HG02938 (cell line): ENCODE data around the gene IFITM1.

Experiments used
- ATAC-seq: cut with Tn5 transposase; IDR thresholded peaks from one replicate; pipeline ENCODE4 v1.9.1; 2021; ENCODE audit warnings: mild to moderate bottlenecking, moderate library complexity; ENCODE audit not compliant: unreplicated experiment

The IFITM1 gene

DNA sequence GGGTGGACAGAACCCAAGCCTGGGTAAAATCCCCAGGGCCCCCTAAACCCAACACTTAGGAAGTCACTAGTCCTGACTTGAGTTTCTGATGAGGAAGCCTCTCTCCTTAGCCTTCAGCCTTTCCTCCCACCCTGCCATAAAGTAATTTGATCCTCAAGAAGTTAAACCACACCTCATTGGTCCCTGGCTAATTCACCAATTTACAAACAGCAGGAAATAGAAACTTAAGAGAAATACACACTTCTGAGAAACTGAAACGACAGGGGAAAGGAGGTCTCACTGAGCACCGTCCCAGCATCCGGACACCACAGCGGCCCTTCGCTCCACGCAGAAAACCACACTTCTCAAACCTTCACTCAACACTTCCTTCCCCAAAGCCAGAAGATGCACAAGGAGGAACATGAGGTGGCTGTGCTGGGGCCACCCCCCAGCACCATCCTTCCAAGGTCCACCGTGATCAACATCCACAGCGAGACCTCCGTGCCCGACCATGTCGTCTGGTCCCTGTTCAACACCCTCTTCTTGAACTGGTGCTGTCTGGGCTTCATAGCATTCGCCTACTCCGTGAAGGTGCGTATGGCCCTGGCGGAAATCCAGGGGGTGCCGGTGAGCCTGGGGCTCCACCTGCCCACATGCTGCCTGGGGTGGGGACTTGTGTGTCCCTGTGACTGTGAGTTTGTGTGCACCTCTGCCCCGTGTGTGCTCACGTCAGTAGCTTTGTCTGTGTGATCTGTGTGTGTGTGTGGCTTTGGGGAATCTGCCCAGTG lies at the start of gene IFITM1:
TSS of gene IFITM1 (plus strand) at position 254 of the 767 bp plus-strand sequence. CDS start at position 385, 131 bp downstream.
- no peak for ATAC-seq

DNA sequence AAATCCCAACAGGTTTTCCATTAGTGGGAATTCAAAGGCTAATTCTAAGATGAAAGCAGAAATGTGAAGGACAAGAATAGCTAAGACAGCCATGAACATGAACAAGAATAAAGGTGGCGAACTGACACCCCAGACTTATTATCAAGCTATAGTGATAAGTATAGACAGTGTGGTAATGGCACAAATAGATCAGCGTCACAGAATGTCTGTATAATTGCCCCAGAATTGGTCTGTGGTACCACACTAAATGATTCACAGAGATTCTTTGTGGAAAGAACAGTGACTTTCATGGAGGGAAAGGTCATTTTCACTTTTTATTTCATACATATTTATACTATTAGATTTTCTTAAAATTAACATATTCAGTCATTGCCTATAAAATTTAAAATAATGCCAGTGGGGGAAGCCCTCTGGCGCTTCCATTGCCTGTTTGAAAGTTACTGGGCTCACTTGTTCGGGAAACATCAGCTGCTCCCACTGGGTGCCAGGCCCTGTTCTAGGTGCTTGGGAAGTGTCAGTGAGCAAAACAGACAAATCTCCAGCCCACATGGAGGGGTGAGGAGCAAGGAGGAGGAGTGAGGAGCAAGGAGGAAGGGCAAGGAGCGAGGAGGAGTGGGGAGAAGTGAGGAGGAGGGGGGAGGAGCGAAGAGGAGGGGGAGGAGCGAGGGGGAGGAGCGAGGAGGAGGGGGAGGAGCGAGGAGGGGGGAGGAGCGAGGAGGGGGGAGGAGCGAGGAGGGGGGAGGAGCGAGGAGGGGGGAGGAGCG lies 47.0 kb upstream of the IFITM1 start:
- no peak for ATAC-seq

DNA sequence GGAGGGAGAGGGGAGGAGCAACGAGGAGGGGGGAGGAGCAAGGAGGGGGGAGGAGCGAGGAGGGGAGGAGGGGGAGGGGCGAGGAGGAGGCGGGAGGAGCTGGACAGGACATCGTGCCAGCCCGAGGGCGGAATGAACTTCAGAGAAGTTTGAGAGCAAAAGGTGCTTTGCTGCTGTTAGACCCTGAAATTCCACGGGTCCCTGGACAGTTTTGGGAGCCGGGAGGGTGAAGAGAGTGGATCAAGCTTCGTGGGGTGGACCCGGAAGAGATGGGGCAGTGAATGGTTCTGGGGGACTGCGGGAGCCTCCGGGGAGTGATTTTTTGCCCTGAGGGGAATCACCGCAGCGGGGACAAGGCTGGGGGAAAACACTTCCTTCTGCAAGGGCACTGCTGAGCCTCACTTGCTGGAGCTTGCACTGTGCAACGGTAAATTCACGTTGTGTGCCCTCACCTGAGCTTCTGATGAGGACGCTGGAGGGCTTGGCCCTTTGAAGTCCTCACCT lies 46.3 kb upstream of the IFITM1 start:
- no peak for ATAC-seq

DNA sequence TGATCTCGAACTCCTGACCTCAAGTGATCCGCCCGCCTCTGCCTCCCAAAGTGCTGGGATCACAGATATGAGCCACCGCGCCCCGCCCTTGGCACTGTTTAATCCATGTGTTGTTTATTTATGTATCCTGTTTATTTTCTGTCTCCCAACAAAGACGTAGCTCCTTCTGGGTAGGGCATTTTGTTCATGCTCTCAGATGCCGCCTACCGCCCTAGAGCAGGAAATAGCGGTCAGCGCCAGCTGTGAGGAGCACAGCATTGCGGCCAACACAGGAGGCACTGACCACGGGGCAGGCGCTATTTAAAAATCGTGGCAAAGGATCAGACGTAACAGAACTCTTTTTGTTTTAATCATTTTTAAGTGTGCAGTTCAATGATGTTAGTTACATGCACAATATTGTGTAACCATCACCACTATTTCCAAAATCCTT lies 45.1 kb upstream of the IFITM1 start:
- ATAC-seq = peak; percentile 37

DNA sequence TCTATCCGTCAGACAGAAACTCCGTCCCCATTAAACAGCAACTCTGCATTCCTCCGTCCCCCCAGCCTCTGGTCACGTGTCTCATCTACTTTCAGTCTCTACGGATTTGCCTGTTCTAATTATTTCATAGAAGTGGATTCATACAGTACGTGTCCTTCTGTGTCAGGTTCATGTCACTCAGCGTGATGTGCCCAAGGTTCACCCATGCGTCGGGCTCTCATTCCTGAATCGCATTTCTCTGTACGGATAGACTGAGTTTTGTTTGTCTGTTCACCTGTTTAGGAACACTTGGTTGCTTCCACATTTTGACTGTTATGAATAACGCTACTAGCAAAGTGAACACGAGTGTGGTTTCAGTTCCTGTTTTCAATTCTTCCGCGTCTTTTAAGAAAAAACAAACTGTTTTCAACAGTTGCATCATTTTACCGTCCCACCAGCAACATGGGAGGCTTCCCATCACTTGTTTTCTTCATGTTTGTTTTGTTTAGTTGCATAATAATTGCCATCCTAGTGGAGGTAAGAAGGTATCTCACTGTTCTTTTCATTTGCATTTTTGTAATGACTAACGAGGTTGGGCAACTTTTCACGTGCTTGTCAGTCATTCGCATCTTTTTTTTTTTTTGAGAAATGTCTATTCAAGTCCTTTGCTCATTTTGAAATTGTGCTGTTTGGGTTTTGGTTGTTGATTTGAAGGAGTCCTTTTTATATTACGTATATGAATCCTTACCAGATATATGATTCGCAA lies 44.5 kb upstream of the IFITM1 start:
- ATAC-seq = peak; percentile 77

DNA sequence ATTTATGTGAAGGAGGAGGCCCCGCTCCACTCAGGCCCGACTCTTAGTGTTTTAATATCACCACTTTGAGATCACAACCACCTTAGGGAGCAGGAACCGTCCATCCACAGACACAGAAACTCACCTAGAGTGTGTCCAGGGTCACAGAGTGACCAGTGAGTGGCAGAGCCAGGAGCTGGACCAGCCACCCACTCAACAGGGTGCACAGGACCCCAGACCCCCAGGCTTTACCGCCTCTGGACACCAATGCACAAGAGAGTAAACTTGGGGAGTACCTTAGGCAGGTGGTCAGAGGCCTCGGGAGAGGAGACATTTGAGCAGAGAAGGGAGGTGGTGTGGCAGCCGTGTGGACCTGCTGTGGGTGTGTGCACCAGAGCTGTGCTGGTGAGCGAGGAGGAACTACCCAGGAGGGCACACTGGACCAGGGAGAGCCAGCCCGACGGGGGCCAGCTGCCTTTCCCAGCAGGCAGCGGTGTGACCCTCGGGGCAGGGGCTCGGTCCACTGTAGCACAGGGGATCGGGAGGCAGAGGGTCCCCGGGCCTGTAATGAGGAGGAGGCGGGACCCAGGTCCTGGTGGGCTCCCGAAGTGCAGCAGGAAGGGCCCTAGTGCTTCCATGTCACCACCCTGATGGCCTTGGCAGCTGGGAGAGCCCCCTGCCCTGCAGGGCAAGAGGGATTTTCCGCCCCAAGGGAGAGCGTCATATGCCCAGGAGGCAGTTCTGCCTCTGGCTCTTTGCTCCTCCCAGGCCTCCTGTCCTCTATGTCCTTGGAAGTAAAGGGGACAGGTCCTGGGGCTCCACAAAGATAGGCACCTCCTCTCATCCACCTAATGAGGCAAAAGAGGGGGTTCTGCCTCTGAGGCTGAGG lies 43.2 kb upstream of the IFITM1 start:
- ATAC-seq = no peak

DNA sequence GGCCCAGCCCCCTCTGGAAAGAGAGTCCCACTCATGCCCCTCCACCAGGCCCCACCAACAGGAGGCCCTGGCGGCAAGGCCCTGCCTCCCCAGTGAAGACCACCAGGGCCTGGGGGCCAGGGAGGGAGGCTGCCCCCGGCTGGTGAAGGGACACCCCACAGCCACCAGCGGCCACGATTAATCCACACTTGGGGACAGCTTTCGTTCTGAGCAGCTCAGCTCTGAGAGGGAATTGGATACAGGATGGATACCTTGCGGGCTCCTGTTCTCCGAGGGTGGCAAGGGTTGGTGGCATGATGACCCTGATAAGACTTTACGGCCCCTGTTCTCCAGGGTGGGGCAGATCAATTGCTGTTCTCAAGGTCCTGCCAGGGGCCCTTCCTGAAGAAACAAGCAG lies 42.5 kb upstream of the IFITM1 start:
- ATAC-seq = no peak

DNA sequence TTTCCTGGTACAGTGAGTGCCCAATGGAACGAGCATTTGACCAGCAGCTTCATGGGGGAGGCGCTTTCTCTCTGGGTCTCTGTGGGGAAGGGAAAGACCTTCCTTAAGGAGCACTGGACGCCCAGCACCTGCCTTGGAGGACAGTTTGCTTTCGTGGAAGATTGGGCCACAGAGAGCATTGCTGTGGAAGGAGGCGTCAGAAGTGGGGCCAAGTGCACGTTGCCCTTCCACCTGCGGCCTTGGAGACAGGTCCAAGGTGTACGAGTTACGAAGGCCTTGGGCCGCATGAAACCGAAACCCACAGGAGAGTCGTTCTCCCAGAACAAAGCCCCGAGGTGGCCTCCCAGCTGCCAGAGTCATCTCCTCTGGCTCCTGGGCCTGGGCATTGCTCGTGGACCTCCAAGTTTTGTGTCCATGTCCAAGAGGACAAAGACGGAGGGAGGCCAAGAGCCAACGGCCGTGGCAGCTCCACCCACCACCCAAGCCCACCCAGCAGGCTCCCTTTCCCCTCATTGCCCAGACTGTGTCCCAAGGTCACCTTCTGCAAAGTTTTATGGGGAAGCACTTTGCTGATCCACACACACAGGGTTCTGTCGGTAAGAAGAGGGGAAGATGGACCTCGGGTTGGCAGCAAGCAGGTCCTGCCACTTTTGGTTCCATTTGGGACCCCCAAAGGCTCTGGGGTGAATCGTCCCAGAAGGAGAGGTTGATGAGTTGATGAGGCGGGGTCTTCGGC lies 41.5 kb upstream of the IFITM1 start:
- no peak for ATAC-seq

DNA sequence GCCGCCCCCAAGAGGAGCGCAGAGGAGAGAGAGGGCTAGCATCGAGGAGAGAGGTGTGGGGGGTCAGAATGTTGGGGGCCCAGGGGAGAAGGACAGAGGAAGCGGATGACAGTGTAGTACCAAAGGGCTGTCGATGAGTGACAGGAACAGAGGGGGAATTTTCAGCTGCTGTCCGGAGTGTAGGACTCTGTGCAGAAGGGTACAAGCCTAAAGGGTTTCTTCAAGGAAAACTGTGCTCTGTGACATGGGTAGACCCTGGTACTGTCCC lies 41.0 kb upstream of the IFITM1 start:
- ATAC-seq = no peak

DNA sequence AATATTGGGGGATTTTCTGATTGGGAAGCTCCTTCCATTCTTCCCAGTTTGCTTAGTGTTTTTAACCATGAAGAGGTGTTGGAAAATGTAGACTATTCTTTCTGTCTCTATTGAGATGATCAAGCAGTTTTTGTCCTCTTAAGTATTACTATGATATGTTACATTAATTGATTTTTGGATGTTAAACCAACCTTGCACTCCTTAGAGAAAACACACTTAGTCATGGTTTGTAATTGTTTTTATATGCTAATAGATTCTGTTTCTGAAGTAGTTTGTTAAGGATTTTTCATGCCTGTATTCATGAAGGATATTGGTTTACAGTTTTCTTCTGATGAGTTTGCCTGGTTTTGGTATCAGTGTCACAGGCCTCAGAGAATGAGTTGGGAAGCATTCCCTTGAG lies 37.6 kb upstream of the IFITM1 start:
- no peak for ATAC-seq

DNA sequence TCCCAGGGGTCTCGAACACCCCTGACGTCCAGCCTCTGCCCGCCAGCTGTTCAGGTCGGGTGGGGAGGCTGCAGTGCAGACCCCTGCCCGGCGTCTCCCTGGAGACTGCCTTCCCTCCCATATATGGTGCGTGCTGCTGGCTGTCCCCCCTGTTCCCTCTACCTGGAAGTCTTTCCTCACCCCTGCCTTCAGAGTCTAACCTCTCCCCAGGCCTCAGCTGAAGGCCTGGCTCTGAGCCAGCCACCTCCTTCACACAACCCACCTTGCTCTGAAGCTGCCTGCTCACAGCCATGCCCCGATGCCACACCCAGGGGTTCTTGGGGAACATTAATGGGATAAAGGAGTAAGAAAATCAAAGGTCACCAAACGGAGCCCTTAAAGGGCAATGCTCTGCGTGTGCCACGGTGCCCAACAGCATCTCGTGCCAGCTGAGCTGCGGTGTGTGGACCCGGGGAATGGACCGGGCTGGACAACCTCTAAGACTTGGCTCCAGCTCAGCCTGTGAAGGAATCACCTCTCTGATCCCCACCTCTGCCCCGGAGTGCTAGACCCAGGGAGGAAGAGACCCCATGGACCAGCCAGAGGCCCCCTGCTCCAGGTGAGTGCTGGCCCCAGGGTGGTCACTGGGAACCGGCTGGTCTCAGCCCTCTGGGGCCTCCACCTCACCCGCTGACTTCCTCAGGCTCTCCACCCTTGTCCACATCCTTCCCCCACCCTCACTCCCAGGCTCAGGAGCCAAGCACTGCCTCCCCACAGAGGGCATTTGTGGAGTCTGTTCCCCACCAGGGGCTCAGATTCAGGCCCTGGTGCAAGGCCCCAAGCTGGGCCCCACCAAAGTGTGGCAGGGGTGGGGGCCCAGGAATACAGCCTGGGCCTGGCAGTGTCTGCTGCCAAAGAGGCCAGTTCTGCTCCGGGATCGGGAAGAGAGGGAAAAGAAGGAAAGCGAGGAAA lies 35.6 kb upstream of the IFITM1 start, which contains the start of gene NLRP6:
TSS of gene NLRP6 (plus strand) at position 407 of the 951 bp plus-strand sequence. CDS start at position 570, 163 bp downstream.
- ATAC-seq = no peak

DNA sequence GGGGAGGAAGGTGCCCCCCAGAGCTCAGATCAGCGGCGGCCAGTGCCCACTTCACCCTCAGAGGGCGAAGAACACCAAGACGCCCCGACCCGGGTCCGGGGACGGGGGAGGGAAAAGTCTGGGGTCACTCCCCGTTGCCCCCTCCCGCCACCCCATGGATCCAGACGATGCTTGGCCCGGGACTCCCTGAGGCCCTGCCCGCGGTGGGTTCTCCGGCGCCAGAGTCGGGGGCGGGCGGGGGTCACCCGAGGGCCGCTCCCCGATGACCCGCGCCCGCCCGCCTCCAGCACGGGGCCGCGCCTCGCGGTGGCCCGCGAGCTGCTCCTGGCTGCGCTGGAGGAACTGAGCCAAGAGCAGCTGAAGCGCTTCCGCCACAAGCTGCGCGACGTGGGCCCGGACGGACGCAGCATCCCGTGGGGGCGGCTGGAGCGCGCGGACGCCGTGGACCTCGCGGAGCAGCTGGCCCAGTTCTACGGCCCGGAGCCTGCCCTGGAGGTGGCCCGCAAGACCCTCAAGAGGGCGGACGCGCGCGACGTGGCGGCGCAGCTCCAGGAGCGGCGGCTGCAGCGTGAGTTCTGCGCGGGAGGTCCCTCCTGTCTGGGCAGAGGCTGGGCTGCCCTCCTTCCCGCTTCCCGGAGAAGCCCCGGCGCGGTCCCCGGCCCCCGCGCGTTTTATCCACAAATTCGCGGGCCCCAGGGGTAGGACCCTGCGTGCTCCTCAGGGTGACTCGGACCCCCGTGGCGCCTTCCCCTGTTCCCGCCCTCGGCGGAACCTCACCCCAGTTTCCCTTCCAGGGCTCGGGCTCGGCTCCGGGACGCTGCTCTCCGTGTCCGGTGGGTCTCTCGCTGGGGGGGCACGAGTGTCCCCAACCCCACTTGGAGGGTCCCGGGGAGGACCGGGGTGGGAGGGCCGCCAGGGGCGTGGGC lies 34.5 kb upstream of the IFITM1 start:
- no peak for ATAC-seq

DNA sequence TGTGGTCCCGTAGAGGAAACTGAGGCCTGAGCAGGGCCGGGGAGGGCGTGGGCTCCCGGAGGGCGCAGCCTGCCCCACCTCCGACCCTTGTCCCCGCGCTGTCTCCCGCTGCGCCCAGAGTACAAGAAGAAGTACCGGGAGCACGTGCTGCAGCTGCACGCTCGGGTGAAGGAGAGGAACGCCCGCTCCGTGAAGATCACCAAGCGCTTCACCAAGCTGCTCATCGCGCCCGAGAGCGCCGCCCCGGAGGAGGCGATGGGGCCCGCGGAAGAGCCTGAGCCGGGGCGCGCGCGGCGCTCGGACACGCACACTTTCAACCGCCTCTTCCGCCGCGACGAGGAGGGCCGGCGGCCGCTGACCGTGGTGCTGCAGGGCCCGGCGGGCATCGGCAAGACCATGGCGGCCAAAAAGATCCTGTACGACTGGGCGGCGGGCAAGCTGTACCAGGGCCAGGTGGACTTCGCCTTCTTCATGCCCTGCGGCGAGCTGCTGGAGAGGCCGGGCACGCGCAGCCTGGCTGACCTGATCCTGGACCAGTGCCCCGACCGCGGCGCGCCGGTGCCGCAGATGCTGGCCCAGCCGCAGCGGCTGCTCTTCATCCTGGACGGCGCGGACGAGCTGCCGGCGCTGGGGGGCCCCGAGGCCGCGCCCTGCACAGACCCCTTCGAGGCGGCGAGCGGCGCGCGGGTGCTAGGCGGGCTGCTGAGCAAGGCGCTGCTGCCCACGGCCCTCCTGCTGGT lies 33.7 kb upstream of the IFITM1 start:
- ATAC-seq = no peak

DNA sequence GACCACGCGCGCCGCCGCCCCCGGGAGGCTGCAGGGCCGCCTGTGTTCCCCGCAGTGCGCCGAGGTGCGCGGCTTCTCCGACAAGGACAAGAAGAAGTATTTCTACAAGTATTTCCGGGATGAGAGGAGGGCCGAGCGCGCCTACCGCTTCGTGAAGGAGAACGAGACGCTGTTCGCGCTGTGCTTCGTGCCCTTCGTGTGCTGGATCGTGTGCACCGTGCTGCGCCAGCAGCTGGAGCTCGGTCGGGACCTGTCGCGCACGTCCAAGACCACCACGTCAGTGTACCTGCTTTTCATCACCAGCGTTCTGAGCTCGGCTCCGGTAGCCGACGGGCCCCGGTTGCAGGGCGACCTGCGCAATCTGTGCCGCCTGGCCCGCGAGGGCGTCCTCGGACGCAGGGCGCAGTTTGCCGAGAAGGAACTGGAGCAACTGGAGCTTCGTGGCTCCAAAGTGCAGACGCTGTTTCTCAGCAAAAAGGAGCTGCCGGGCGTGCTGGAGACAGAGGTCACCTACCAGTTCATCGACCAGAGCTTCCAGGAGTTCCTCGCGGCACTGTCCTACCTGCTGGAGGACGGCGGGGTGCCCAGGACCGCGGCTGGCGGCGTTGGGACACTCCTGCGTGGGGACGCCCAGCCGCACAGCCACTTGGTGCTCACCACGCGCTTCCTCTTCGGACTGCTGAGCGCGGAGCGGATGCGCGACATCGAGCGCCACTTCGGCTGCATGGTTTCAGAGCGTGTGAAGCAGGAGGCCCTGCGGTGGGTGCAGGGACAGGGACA lies 32.9 kb upstream of the IFITM1 start:
- no peak for ATAC-seq

DNA sequence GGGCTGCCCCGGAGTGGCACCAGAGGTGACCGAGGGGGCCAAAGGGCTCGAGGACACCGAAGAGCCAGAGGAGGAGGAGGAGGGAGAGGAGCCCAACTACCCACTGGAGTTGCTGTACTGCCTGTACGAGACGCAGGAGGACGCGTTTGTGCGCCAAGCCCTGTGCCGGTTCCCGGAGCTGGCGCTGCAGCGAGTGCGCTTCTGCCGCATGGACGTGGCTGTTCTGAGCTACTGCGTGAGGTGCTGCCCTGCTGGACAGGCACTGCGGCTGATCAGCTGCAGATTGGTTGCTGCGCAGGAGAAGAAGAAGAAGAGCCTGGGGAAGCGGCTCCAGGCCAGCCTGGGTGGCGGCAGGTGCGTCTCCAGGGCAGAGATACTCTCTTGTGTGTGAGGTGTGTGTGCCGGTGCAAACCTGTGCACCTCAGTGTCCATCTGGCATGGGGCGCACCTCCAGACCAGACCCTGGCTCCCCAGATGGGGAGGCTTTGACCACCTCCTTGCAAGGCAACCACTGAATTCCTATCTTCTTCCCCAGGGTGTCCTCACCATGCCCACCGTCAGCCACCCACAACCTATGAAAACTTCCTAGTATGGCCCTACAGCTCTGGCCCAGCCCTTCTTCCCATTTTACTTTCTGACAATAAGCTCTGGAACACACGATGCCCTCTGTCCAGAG lies 32.2 kb upstream of the IFITM1 start:
- ATAC-seq = no peak

DNA sequence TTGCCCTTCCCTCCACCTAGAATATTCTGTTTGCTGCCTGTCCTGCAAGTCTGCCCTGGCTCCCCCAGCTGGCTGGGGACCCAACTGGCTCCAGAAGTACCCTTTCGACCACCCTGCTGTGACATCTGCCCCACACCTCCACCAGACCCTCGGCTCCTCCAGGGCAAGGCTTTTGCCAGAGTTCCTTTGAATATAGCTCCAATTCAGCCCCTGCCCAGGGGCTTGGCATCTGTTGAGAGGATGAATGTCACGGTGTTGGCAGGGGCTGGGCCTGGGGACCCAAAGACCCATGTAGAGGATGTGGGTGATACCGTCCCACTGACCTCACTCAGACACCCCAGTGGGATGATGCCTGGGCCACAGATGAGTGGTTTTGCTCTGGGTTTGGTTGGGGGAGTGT lies 31.7 kb upstream of the IFITM1 start:
- ATAC-seq = no peak
